SU-DHL-6 (cell line): ENCODE data around the gene TBC1D32.

Experiments
- EZH2phosphoT487 ChIP-seq: fragments of 200-600 bp; sonication (generic), shearing (Covaris generic); conservative IDR thresholded peaks from 2 replicates; pipeline ENCODE4 v1.6.1; 2018; ENCODE audit warnings: mild to moderate bottlenecking, antibody characterized with exemption, low read length, moderate library complexity, mixed read lengths
- TF ChIP-seq, protein P1 (sequence below): fragments of 200-600 bp; sonication (generic); IDR thresholded peaks from one replicate; pipeline ENCODE4 v1.5.1; 2017; ENCODE audit warnings: antibody characterized with exemption, mild to moderate bottlenecking, low read length, moderate library complexity; ENCODE audit not compliant: insufficient read depth, poor library complexity, severe bottlenecking

GRCh38 chr6:121086876-121087275, 247.4 kb downstream of the TBC1D32 start:
- TF ChIP-seq, protein P1, sequence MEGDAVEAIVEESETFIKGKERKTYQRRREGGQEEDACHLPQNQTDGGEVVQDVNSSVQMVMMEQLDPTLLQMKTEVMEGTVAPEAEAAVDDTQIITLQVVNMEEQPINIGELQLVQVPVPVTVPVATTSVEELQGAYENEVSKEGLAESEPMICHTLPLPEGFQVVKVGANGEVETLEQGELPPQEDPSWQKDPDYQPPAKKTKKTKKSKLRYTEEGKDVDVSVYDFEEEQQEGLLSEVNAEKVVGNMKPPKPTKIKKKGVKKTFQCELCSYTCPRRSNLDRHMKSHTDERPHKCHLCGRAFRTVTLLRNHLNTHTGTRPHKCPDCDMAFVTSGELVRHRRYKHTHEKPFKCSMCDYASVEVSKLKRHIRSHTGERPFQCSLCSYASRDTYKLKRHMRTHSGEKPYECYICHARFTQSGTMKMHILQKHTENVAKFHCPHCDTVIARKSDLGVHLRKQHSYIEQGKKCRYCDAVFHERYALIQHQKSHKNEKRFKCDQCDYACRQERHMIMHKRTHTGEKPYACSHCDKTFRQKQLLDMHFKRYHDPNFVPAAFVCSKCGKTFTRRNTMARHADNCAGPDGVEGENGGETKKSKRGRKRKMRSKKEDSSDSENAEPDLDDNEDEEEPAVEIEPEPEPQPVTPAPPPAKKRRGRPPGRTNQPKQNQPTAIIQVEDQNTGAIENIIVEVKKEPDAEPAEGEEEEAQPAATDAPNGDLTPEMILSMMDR, result no peak
- no peak for TF ChIP-seq EZH2phosphoT487
